Thyroid gland (tissue), 4 donors: ENCODE measurements around the gene BRSK1. TPM values are rescaled to one million over a fixed set of nuclear protein-coding genes. Genes with fewer than 3 reads are reported as not detected.

Source experiments
- DNase-seq, 2 donors: peaks; one replicate each; pipeline ENCODE4 v3.0.0-alpha.2; 2019
- H3K27ac ChIP-seq, 3 donors: fragments of 200-600 bp; sonication (generic); 1 replicate in 2 of 3; 2 replicates in 1 of 3; pipeline ENCODE4 v1.5.1; 2016 to 2019; ENCODE audit warnings: mild to moderate bottlenecking in 1 of 3, moderate library complexity in 1 of 3
- H3K27me3 ChIP-seq: fragments of 200-600 bp; sonication (generic); one replicate; pipeline ENCODE4 v1.5.1; 2019
- H3K36me3 ChIP-seq, 2 donors: fragments of 200-600 bp; sonication (generic); one replicate each; pipeline ENCODE4 v1.5.1; 2016 to 2019
- H3K4me1 ChIP-seq, 2 donors: fragments of 200-600 bp; sonication (generic); one replicate each; pipeline ENCODE4 v1.5.1; 2017 to 2019
- H3K4me3 ChIP-seq, 3 donors: fragments of 200-600 bp; sonication (generic); replicated peaks in 1 of 3; 1 replicate in 2 of 3; 2 replicates in 1 of 3; pipeline ENCODE4 v1.5.1; 2016; ENCODE audit warnings: mild to moderate bottlenecking in 1 of 3
- H3K9me3 ChIP-seq: fragments of 200-600 bp; sonication (generic); one replicate; pipeline ENCODE4 v1.5.1; 2017
- POLR2A ChIP-seq, 2 donors: fragments of 450-650 bp; IDR thresholded peaks; one replicate each; pipeline ENCODE4 v1.6.1; 2017; ENCODE audit warnings: antibody characterized with exemption in 2 of 2, mild to moderate bottlenecking in 2 of 2, moderate library complexity in 1 of 2
- WGBS, 2 donors: methylation state at CpG; one replicate each; pipeline ENCODE4 v1.1.5; 2017; 5-methylcytosine and 5-hydroxymethylcytosine counted together
- intact Hi-C: fragments of 100-400 bp; cut with DNase I; formaldehyde crosslinking; loops from one replicate; pipeline ENCODE4 v1.15.1; 2023
- total RNA-seq, 4 donors: library from RNA; depleted of rRNA; stranded (reverse); fragments of >200 nt; gene quantifications; one replicate each; pipeline ENCODE4 v1.2.3, GENCODE V29; 2016
- TF ChIP-seq, protein P1 (sequence below), 6 experiments: fragments of 200-600 bp in 3 of 6; fragments of 450-650 bp in 3 of 6; sonication (generic) in 3 of 6; IDR thresholded peaks; one replicate each; pipeline ENCODE4 v1.5.1; 2016 to 2019; ENCODE audit warnings: antibody characterized with exemption in 6 of 6, mild to moderate bottlenecking in 2 of 6, inconsistent platforms in 1 of 6, moderate library complexity in 1 of 6

Gene BRSK1
- total RNA-seq, 4 donors from 2014 or later: 0.83 to 1.2 TPM; not detected in 2

DNA sequence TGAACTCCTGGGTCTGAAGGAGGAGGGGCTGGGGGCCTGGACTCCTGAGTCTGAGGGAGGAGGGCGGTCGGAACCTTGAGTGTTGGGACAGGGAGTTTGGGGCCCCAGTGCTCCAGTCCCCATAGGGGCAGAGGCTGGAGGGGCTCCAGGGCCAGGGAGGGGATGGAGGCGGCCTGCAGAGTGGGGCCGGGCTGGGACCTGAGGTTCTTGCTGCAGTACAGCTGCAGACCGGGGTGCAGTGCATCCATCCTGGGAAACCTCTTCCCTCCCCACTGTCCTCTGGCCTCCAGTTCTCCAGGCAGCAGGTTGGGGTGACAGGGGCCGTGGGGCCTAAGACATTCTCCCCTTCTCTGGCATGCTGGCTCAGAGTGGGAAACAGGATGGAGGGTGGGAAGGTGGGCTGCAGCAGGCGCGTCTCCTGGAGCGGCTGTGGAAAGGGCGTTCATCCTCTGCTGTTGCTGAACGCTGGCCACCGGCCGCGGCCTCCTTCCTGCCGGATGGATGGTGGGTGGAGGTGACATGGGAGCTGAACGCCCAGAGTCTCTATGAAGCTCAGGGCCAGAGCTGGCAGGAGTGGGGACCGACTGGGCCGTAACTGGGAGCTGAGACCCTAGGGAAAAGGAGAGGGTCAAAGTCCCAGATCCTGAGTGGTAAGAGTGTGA, 1.6 kb downstream of the BRSK1 start:
- peaks cover 0 to 3% of the 10 kb centered on the region in 2 donors for H3K4me1 ChIP-seq
- no peaks in the 10 kb centered on the region for H3K36me3 ChIP-seq
- 53 to 54% methylated on average over 16 of the region's 18 CpGs for WGBS, 2 donors
- intact Hi-C loops: no loop called here
- TF ChIP-seq, protein P1, sequence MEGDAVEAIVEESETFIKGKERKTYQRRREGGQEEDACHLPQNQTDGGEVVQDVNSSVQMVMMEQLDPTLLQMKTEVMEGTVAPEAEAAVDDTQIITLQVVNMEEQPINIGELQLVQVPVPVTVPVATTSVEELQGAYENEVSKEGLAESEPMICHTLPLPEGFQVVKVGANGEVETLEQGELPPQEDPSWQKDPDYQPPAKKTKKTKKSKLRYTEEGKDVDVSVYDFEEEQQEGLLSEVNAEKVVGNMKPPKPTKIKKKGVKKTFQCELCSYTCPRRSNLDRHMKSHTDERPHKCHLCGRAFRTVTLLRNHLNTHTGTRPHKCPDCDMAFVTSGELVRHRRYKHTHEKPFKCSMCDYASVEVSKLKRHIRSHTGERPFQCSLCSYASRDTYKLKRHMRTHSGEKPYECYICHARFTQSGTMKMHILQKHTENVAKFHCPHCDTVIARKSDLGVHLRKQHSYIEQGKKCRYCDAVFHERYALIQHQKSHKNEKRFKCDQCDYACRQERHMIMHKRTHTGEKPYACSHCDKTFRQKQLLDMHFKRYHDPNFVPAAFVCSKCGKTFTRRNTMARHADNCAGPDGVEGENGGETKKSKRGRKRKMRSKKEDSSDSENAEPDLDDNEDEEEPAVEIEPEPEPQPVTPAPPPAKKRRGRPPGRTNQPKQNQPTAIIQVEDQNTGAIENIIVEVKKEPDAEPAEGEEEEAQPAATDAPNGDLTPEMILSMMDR (IDR thresholded peaks at IDR 0.05): no peak
- no peak for TF ChIP-seq POLR2A (IDR thresholded peaks at IDR 0.05)
- no peaks in the 10 kb centered on the region for H3K27me3 ChIP-seq
- DNase-seq: no peak
- no peak overlapping the region for H3K4me3 ChIP-seq
- H3K9me3 ChIP-seq: no peaks in the 10 kb centered on the region
- H3K27ac ChIP-seq: no peak overlapping the region

DNA sequence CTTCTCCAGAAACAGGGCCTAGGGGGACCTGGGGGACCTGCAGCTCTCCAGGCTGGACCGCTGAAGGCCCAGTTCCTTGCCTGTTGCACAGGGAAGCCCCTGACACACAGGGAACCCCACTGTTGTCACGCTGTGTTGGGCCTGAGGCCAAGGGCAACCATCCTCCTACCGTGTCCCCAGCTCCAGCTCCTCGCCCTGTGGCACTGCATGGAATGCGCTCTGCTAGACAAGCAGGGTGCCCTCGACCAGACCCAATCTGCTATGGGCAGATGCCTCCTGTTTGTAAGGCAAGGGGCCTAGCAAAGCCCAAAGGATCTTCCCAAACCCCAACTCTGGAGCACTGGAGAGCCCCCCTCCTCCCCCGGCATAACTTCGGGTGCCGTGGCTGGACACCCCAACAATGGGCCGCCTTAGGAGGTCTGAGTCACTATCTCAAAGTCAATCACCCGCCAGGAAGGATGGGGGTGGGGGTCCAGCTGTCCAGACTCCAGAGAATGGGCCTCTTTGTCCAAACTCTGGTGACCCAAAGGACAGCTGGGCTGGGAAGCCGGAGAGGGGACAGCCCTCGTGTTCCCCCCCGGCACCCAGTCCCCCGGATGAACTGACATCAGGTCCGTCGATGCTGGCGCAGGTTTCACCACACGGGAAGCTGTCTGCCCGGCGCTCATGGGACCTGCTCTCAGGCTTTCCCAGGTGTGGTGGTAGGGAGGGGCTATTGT, 3.7 kb downstream of the BRSK1 start:
- 89 to 94% methylated on average over 11 to 14 of the region's 21 CpGs for WGBS, 2 donors
- no peak overlapping the region for H3K4me3 ChIP-seq
- no peaks in the 10 kb centered on the region for H3K4me1 ChIP-seq
- no peaks in the 10 kb centered on the region for H3K27me3 ChIP-seq
- DNase-seq: no peak
- H3K27ac ChIP-seq: no peak overlapping the region
- no peaks in the 10 kb centered on the region for H3K9me3 ChIP-seq
- no peak for TF ChIP-seq POLR2A (IDR thresholded peaks at IDR 0.05)
- TF ChIP-seq, protein P1 (IDR thresholded peaks at IDR 0.05): no peak
- no peaks in the 10 kb centered on the region for H3K36me3 ChIP-seq
- intact Hi-C loops: no loop called here

DNA sequence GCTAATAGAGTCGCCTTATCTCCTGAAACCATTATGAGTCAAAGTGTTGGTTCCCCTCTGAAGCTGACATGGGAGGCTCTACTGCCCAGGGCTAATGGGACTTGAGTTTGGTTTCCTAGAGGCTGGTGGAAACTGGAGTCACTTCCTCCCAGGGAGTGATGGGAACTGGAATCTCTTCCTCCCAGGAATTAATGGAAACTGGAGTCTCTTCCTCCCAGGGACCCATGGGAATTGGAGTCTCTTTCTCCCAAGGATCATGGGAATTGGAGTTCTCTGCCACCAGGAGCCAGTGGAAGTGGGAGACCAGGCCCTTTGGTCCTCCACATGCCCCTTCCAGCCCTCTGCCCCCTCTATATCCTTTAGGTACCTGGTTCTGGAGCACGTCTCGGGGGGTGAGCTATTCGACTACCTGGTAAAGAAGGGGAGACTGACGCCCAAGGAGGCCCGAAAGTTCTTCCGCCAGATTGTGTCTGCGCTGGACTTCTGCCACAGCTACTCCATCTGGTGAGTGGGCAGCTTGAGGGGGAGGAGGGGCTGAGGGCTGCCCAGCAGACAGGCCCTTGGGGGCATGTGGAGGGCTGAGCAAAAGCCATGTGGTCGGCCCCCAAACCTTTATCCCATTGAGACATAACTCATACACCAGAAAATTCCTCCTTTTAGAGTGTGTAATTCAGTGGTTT, 5.5 kb downstream of the BRSK1 start:
- 89 to 92% methylated on average over 7 to 8 of the region's 9 CpGs for WGBS, 2 donors
- no peak for TF ChIP-seq POLR2A (IDR thresholded peaks at IDR 0.05)
- intact Hi-C loops: no loop called here
- Histone ChIP-seq H3K27ac (no peak overlapping the region), H3K4me3 (no peak overlapping the region), H3K36me3 (no peaks in the 10 kb centered on the region), H3K27me3 (no peaks in the 10 kb centered on the region), H3K9me3 (no peaks in the 10 kb centered on the region), H3K4me1 (no peaks in the 10 kb centered on the region)
- DNase-seq: no peak

DNA sequence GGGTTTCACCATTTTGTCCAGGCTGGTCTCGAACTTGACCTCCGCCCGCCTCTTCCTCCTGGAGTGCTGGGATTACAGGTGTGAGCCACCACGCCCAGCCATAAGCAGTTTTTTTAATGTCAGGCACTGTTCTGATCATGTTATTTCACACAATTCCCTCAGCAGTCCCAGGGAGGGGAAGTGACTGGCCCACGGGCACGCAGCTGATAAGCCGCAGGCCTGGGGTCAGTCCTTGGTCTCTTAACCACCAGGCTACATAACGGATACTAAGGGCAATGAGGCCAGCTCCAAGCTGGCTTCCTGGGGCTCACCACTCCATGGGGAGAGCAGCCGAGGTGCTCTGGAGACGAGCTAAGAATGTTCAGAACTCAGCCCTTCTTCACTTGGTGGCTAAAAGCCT, 13.5 kb downstream of the BRSK1 start:
- no peak overlapping the region for H3K4me3 ChIP-seq
- no peaks in the 10 kb centered on the region for H3K36me3 ChIP-seq
- H3K27me3 ChIP-seq: no peaks in the 10 kb centered on the region
- no peak overlapping the region for H3K27ac ChIP-seq
- peaks cover 5 to 6% of the 10 kb centered on the region in 2 donors for H3K4me1 ChIP-seq
- intact Hi-C loops: no loop called here
- DNase-seq: no peak
- 90 to 91% methylated on average over 9 to 10 of the region's 10 CpGs for WGBS, 2 donors
- H3K9me3 ChIP-seq: no peaks in the 10 kb centered on the region
- TF ChIP-seq POLR2A (IDR thresholded peaks at IDR 0.05): no peak
- TF ChIP-seq, protein P1 (IDR thresholded peaks at IDR 0.05): no peak

DNA sequence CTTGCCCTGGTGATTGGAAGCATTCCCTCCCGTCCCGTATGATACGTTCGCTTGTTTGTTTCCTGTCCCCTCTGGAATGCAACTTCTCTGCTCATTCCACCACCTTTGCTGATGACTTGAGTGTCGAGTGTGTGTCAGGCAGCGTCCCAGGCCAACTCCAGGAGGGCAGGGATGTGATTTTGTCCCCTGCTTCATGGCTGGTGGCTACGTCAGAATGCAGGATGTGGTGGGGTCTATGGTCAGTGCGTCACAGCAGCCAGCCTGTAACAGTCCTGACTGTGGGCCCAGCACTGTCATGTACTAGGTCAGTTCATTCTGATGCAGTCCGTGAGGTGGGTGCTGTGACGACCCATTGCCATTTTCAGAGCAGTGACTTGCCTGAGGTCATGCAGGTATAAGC, 16.2 kb downstream of the BRSK1 start:
- Histone ChIP-seq H3K4me3 (no peak overlapping the region), H3K27me3 (no peaks in the 10 kb centered on the region), H3K27ac (no peak overlapping the region), H3K4me1 (peaks cover 5 to 6% of the 10 kb centered on the region in 2 donors), H3K36me3 (no peaks in the 10 kb centered on the region), H3K9me3 (no peaks in the 10 kb centered on the region)
- 90 to 92% methylated on average over 8 to 10 of the region's 10 CpGs for WGBS, 2 donors
- no peak for DNase-seq
- intact Hi-C loops: loop anchor here (10.0 kb wide), 2 partner anchors 125 to 205 kb away; no protein-coding TSS in a partner anchor
- no peak for TF ChIP-seq POLR2A (IDR thresholded peaks at IDR 0.05)
